ENCODE measurements around the gene GPRIN2.

GPRIN2 gene

DNA sequence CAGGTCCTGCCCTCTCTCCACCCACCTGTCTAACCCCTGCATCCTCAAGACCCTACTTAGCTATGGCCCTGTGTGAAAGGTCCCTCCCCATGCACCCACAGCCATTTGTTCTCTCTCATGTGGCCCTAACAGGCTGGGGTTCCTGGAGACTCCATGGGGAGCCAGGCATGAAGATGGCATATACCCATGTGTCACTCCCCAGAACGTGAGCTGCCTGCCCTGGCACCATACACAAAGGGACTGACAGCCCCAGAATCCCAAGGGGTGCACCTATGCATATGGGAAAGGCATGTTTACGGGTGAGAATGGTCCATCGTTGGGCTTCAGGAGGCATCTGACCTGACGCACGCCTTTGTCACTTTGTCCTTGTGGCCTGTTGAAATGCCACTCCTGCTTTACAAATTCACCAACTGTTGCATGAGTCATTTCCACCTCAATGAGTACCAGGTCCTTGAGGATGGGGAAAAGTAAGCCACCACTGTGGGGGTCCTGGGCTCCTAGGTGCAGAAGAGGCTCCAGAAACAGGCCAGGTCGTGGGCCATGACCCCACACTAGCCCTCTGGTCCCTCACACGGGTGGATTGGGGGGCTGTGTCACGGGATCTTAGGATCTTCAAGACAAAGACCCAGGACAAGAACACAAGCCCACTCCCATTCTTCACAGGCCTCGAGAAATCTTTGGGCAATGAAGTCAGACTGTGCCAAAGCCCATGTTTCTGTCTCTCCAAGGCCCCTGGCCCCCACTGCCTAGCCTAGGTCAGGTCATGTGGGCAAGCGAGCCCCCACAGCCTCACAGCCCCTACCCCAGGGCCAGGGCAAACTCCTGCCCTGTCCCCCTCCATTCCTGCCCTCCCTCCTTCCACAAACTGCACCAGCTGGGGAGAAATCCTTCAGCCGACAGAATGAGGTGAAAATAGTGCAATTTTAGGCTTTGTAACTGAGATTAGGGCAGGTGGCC, 8.6 kb downstream of the GPRIN2 start:
- DNase-seq = no peak

GRCh38 chr10:46546591-46547540, 9.6 kb downstream of the GPRIN2 start:
- DNase-seq = no peak

GRCh38 chr10:46545861-46546590, 10.4 kb downstream of the GPRIN2 start:
- DNase-seq = no peak

DNA sequence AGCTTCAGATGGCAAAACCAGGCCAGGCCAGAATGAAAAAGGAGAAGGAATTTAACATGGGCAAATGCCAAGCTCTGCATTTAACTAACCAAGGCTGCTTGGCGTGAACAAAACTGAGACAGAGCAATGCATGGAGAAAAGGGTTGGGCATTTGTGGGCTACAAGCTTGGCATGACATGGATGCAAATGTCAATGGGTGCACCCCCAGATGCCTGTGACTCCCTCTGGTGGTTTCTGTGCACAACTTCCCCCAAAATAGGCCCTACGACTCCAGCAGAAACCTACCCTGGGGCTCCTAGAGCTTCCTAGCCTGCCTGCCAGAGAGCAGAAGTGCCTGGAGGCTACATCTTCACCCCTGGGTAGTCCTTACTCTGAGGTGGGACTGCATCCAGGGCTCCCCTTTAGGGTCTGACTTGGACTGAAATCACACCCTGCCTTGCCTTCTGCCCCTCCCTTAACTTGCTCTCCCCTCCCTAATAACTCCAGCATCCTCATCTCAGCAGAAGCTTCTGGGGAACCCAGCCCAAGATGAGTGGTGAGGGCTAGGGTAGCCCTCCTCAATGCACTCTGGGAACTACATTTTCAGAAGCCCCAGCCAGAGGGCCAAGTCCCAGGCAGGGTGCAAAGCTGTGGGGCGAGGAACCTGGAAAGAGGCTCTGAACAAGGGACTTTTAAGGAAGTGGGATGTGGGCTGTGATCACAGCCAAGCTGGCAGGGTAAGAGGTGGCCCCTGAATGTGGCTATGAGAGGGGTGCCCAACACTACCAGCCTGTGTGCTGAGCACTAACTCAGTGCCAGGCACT, 11.3 kb downstream of the GPRIN2 start:
- no peak for DNase-seq

DNA sequence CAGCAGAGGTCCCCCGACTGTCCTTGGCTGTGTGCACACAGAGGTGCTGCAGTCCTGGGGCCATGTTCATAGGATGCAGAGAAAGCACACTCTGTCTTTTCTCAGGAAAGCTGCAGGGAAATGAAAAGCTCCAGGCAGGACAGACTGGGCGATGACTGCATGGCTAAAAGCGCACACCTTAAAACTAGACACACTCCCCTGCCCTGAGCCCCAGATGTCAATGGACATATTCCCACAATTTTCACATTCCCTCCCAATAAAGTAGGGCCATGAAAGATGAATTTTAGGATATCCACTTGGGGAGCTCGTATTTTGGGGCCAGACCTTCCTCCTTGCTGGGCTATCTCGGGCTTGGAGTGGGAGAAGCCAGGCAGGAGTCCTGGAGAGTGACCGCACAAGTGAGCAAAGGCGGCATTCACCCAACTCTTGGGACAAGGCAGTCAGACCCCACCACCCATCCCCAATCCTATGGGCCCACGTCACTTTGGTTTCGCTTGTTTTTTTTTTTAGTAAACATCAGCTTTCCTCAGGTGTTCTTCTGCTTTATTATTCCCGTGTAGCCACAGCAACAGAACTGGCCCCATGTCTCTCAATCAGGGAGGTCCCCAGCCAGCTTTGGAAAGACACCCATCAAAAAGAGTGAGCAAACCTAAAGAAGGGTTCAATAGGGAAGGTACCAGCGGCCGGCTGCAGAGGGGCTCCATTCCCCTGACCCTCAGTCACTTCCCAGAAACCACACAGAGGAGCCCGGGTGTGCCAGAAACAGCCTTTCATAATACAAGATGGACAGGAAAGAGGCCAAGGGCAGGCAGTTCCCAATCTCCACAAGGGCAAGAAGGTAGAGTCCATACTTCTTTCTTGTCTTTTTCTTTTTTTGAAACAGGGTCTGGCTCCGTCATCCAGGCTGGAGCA, 12.7 kb downstream of the GPRIN2 start:
- DNase-seq = no peak

DNA sequence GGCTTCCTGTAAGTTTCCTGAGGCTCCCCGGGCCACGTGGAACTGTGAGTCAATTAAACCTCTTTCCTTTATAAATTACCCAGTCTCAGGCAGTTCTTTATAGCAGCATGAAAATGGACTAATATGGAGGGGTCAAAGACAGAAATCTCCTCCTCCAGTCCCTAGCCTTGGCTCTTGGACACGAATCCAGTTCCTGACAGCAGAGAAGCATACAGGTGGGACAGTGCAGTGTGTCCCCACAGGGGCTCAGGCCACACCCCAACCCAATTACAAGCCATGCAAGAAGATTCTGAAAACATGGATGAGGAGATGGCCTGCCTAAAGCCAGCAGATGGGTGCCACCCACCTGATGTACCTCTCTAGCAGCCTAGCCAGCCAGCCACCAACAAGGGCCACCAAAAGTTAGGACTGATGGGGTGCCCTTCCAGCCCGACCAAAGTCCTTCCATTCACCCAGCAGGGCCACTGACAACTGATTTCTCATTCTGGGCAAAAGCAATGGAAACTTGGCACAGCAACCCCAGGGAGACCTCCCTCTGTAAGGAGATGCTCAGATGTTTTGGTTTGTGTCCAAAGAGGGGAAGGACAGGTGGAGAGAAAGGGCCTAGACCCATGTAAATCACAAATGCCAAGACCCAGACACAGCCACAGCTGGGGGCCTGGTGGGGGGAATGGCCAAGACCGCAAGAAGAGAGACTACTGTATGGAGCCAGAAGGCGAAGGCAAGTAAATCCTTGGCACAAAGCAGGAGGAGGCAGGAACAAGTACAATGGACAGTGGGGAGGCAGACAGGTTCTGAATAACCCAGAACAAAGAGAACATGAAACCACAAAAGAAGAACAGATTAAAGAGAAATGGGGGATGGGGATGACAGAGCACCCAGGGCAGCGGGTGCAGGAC, 13.6 kb downstream of the GPRIN2 start:
- no peak for DNase-seq

GRCh38 chr10:46541735-46542566, 14.5 kb downstream of the GPRIN2 start:
- DNase-seq = no peak

- DNase-seq = no peak
Observed at GRCh38 chr10:46541017-46541661, 15.3 kb downstream of the GPRIN2 start.

DNA sequence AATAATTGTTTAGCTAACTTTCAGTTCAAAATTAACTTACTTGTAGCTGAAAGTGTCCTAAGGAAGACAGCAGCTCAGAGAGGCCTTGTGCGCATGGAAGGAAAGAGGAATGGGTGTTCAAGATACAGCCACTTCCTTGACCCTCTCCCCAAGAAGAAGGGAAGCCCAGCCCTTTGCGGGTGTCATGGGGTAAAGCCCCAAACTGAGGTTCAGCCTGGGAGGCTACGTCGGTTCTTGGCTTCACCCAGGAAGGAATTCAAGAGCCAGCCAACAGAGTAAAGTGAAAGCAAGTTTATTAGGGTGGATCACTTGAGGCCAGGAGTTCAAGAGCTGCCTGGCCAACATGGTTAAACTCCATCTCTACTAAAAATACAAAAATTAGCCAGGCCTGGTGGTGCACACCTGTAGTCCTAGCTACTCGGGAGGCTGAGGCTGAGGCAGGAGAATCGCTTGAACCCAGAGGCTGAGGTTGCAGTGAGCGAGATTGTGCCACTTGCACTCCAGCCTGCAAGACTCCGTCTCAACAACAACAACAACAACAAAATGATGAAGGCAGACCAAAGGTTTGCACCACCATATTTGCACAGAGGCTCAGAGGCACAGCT, 15.9 kb downstream of the GPRIN2 start:
- no peak for DNase-seq

- no peak for DNase-seq
Observed at GRCh38 chr10:46539596-46540411, 16.7 kb downstream of the GPRIN2 start.

DNA sequence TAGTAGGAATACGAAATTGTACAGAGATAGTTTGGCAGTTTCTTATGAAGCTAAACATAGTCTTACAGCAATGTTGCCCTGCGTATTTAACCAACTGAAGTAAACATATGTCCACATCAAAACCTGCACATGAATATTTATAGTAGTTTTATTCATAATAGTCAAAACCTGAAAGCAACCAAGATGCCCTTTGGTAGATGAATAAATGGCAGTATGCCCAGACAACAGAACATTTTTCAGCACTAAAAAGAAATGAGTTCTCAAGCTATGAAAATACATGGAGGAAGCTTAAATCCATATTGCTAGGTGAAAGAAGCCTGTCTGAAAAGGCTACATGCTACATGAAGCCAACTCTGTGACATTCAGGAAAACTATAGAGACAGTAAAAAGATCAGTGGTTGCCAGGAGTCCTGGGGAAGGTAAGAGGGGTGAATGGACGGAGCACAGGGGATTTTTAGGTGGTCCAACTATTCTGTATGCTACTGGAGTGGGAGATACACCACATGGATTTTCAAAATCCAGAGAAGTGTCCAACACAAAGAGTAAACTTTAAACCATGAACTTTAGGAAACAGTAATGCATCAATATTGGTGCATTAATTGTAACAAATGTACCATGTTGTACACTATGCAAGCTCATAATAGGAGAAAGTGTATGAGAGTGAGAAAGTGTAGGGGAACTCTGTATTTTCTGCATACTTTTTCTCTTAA, 17.6 kb downstream of the GPRIN2 start:
- DNase-seq = no peak

DNA sequence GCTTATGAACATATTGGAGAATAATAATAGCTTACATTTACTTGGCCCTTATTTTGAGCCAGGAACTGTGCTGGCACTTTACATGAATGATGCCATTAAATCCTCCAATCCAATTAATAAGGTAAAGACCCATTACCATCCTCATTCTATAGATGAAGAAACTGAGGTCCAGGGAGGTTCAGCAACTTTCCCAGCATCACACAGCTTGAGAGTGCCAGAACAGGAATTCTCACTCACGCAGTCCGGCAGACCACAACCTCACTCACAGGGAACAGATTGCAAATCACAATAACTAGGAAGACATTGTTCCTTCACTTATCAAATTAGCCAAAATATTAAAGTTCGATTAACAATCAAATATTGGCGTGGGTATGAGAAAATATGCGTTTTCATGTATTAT, 18.3 kb downstream of the GPRIN2 start:
- DNase-seq = no peak

GRCh38 chr10:46537309-46537708, 19.1 kb downstream of the GPRIN2 start:
- DNase-seq = no peak

GRCh38 chr10:46536781-46537180, 19.7 kb downstream of the GPRIN2 start:
- DNase-seq = no peak

- DNase-seq = no peak
Observed at GRCh38 chr10:46536171-46536570, 20.3 kb downstream of the GPRIN2 start.

GRCh38 chr10:46534828-46535524, 21.5 kb downstream of the GPRIN2 start:
- no peak for DNase-seq
